NCI-H2081 treated with DMSO at 0.1 percent for 48 hours (cell line): Measurements from ENCODE around the gene GOLGA2.

Experiments used
- DNase-seq: peaks from one replicate; lab custom pipeline; 2025; lab: John Stamatoyannopoulos, UW

The GOLGA2 gene

DNA sequence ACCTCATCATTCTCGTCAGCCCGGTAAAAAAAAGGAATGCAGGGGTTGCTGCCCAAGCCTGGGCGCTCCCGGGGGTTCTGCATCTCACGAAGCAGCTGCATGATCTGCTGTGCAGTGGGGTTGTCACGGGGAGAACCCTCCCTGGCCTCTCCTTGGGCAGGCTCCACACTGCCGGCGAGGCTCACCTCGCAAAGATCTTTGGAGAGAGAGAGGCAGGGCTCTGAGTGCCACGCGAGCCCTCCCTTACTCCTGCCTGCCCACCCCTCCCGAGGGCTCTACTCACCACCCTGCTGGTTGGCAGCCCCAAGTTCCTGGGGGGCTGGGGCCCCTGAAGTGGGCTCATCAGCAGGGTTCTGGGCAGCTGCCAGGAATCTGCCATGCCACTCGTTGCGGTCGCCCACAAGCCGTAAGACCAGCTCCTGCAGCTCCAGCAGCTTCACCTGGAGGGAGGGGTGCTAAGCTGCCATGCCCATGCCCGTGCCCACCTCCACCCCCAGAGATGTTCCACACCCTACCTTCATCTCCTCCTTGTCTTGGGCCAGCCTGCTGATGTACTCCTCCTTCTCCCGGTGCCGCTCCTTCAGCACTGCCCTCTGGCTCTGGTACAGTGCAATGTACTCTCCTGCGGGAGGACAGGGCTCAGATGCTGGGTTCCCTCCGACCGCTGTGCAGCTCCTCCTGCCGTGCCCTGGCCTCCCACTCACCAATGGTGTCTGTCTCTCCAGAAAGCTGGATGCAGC is 18.6 kb downstream of the GOLGA2 start:
- DNase-seq, result no peak

DNA sequence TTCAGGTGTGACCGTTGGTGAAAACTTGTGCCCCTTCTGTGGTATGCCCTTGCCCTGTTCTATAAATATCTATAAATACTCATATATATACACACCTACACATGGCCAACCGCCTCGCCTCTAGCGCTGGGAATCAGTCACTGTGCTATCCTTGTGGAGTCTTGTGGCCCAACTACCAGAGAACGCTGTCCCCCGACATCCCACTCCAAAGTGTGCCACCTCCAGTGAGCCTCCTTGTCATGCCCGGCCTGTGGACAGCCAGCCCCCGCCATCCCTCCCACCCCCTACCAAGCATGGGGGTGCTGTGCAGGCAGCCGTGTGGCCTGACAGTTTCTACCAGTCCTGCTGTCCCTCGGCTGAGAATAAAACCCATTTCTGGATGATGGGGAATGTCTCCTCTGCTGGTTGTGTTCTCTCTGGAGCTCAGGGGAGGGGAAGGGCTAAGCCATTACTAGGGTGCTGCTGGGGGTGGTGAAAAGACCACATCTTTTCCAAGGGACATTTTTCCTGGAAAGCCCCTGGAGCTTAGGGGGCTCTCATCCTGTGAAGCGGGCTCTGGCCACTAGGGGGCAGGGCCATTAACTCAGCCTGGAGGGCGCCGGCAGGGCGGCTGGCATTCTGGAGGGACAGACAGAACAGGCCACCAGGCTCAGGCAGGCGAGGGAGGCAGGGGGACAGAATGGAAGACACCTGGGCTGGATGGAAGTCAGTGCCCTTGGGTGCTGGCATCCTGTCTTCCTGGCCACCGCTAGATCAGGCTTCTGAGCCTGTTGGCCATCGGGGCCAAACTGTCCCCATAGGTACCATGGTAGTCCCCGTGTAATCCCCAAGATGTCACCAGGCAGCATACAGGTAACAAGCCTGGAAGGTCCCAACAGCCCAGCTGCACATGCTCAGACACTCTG is 20.7 kb downstream of the GOLGA2 start:
- no peak for DNase-seq

DNA sequence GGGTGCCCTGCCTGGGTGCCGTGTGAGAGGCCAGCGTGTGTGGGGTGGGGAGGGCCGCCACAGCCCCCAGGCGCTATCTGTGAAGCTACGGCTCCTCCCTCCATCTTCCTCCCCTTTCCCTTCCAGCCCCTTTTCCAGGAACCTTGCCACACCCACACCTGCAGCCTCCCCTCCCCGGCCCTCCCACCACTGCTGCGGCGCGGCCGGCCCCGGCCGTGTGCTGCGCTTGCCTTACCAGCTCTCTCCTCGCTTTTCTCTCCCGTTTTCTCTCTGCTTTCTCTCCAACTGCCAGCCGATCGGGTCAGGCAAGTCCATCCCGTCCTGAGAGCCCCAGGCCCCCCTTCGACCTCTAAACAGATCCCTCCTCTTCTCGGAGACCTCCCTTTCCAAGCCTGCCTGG is 21.4 kb downstream of the GOLGA2 start:
- DNase-seq, result no peak

DNA sequence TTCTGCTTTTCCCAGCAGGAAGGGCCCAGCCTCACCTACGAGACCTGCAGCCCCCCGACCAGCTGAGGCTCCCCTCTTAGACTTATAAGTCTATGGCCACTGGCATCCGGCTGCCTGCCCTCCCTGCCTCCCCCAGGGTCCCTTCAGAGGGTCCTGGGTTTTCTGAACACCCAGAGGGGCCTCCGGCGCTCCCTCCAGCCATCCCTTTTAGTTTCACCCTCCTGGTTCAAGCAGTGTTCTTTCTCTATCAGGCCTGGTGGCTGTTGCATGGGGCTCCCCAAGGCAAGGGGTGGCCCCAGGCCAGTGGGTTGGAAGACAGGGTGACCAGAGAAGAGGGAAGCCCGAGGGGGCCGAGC is 21.8 kb downstream of the GOLGA2 start:
- DNase-seq, result no peak

DNA sequence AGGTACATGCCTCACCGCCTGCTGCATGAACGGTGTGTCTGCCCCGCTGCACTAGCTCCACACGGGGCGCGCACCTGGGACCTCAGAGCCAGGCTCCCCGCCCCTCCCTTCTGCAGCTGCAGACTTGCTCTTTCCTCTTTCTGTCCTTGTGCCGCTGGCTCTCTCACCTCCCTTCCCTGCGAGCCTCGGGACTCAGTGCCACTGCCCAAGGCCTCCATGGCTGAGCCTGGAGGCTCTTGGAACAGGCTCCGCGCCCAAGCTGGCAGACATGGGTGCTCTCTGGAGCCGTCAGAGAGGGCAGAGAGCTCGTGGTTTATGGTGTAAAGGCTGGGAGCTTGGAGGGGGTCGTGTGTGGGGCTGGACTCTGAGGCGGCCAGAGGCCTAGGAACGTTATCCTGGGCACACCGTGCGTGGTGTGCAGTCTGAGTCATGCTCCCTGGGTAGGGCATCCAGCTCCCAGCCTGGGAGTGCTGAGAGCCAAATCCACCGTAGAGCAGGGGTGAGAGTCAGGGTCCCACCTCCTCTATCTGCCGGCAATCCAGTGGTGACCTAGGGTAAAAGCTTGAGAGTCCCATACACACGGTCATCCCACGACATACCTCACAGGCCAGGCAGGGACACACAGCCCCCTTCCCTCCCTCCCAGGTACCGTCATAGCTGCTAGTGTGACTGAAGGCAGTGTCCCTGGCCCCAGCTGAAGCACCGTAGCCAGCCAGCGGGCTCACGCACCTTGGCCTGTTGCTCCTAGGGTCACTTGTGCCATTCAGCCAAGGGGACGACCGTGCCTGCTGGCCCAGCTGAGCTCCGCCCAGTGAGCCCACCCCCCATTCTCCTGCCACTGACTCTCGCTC is 22.4 kb downstream of the GOLGA2 start:
- DNase-seq, result no peak

DNA sequence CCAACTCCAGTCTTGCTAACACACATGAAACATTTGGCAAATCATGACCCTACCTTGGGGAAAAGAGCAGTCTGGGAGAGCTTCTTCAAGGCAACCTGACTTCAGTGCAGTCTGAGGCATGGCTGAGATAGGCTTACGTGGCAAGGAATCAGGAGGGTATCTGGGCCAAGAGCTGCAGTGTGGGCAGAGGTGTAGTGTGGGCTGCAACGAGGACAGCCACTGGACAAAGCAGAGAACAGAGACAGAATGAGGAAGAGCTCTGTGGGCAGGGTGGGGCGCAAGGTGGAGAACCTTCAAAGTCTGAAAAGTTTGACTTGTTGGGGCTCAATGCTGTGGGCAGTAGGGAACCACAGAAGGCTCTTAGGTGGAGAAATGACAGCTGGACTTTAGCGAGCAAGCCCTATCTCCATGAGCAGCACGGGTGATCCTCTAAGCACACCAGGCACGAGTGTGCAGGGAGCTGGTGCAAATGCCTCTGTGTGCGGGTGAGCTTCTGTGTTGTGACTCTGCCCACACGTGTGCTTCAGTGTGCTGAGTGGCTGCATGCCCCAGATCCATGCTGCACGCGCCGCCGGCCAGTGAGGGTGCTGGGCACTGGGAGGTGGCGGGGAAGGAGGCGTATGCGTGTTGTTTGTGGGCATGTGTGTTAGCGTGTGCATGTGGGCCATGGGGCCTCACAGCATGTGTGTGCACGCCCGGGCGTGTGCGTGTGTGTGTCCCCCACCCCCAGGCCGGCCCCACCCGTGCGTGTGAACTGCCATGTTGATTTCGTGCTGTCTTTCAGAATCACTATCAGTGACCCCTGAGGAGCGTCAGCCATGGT is 23.3 kb downstream of the GOLGA2 start:
- no peak for DNase-seq

DNA sequence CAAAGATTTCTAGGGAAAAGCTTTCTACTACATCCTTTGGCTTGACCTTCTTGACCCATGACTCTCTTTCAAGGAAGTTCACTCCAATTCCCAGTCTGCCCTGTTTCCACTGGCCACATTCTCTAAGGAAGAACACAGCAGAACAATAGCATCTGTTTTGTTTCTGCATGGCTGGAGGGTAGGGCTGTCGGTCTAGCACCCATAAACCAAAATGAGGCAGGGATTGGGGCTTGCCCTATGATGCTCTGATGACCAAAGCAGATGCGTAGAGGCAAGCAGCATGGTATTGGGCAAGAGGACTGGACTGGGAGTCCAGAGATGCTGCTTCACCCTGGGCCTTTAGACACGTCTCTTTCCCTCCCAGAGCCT is 24.1 kb downstream of the GOLGA2 start:
- DNase-seq, result no peak

DNA sequence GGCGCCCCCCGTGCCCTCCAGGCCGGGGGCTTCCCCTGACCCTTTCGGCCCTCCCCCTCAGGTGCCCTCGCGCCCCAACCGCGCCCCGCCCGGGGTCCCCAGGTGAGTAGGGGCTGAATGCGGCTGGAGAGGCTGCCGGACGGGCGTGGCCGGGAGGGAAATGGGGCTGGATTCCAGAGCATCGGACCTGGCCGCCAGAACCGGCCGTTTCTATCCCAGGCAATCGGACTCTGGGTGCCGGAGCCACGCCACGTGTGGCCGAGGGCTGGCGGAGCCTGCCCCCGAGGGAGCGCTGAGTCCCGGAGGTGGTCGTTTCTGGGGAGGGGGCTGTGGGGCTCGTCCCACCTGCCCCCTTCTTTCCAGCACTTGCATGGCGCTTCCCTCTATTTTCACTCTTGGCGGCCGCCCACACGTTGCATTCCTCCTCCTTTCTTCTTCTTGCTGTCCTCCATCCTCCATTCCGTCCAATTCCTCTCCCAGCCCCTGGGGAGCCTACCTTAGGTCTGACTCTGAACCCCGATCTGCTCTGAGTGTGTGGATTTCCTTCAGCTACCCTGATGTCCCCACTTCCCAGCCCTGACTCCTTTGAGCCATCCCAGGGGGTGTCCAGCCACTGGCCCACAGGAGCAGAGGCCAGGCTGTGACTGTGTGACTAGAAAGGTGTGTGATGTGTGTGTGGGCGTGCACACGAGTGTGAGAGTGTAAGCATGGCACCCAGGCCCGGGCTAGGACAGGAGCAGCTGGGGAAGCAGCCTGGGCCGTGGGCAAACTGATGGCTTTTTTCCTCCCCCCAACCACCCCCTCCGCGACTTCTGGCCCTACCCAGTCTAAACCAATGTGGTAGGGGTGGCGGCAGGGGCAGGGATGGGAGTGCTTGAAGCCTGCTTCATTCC is 24.7 kb downstream of the GOLGA2 start:
- no peak for DNase-seq

DNA sequence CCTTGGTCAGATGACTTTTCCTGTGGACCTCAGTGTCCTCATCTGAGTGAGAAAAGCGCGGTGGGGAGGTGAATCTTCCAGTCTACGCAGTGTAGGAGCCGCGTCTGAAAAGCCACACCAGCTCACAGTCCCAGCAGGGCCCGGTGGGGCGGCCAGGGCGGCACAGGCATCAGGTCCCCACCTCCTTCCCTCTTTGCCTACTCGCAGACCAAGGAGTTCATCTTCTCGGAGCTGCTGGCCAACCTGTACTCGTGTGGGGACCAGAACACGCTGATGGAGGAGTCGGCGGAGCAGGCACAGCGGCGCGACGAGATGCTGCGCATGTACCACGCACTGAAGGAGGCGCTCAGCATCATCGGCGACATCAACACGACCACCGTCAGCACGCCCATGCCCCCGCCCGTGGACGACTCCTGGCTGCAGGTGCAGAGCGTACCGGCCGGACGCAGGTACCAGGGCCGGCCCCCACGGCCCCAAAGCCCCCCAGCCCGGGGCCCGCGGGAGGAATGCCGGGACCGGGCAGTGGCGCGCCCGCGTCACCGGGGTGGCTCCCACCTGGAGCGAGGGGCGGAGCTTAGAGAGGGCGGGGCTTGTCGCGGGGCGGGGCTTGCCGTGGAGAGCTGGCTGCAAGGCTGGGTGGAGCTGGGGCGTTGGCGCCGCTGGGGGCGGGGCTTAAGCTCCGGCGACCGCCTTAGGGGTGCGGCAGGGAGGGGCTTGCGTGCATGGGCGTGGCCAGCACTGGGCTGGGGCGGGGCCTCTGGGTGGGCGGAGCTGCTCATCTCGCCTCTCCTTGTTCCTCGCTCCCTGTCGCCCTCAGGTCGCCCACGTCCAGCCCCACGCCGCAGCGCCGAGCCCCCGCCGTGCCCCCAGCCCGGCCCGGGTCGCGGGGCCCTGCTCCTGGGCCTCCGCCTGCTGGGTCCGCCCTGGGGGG is 25.6 kb downstream of the GOLGA2 start:
- DNase-seq, result no peak

DNA sequence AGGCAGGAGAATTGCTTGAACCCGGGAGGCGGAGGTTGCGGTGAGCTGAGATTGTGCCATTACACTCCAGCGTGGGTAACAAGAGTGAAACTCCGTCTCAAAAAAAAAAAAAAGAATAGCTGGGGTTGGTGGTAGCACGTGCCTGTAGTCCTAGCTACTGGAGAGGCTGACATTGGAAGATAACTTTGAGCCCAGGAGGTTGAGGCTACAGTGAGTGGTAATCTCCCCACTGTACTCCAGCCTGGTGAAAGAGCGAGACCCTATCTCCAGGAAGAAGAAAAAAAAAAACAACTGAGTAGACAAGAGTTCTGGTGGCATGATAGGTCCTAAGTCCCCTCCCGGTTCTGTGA is 26.3 kb downstream of the GOLGA2 start:
- DNase-seq, result no peak

DNA sequence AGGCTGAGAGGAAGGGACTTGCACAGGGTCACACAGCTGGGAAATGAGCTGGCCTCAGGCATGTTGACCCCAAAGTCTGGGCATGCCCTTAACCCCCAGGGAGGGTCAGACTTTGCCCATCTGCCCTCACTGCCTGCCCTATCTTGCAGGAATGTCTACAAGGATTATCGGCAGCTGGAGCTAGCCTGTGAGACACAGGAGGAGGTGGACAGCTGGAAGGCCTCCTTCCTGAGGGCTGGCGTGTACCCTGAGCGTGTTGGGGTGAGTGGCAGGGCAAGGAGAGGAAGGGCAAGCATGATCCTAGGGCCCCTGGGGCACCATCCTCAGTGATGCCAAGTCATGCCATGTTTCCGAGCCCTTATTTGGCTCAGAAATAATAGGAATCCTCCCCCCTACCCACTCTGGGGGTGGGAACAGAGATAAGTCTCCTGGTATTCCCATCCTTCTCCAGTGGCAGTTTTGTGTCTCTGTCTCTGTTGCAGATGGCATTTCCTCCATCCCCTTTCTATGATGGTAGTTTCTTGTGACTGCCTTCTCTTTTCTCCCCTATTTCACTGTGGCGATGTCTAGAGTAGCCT is 28.5 kb downstream of the GOLGA2 start:
- no peak for DNase-seq

DNA sequence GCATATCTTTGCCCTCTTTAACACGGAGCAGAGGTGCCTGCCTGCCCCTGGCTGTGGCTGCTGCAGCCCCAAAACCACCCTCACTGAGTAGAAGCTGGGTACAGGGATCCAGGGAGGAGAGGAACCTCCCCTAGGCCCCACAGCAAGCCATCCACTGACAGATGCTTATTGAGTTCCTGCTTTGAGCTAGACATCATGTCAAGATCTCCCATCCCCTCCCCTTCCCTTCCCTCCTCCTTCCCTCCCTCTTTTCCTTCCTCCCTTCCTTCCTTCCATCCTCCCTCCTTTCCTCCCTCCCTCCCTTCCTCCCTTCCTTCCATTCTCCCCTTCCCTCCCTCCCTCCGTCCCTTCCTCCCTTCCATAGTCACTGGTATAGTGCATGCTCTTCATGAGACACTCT is 29.3 kb downstream of the GOLGA2 start:
- no peak for DNase-seq

DNA sequence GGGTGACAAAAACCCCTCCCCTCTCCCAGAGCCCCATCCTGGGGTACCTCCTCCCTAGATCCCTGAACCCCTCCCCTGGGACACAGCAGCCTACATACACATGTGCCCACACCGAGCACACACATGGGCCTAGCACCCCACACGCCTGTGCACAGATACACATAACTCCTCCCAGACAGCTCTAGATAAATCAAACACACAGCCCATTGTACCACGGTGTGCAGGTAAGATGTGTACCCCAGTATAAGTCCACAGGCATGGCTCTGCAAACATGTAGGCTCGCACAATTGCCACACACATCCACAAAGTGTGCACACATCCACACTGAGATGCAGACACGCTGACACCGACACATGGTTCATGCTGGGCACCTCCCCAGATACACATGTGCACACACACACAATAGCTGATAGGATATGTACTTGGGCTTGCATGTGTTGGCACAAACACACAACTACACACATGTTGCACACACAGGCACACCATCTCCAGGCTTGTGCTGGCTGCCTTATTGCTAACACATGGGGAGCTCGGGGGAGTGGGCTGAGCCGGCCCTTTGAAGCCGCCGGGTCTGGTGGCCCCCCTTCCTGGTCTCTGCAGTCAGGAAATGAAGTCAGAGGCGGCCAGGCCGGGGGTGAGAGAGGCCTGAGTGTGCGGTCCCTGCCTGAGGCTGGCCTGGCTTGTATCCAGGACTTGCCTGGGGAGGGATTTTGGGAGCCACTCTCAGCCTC is 30.2 kb downstream of the GOLGA2 start:
- DNase-seq, result no peak

DNA sequence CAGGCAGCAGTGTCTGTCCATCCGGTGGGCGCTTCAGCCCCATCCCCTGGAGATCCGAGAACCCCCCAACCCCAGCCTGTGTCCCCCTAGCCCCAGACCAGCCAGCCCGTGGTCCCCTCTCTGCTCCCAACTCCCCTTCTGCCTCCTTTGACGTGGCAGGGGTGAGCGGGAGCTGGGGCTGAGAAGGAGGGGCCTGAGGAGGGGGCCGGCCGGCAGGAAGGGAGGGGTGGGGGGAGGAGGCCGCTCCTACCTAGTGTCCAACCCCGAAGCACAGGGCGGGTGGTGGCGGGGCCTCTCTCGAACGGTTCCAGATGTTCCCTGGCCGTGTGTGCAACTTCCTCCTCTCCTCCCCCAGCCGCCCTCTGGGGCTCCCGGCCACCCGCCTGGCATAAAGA is 31.0 kb downstream of the GOLGA2 start:
- no peak for DNase-seq

DNA sequence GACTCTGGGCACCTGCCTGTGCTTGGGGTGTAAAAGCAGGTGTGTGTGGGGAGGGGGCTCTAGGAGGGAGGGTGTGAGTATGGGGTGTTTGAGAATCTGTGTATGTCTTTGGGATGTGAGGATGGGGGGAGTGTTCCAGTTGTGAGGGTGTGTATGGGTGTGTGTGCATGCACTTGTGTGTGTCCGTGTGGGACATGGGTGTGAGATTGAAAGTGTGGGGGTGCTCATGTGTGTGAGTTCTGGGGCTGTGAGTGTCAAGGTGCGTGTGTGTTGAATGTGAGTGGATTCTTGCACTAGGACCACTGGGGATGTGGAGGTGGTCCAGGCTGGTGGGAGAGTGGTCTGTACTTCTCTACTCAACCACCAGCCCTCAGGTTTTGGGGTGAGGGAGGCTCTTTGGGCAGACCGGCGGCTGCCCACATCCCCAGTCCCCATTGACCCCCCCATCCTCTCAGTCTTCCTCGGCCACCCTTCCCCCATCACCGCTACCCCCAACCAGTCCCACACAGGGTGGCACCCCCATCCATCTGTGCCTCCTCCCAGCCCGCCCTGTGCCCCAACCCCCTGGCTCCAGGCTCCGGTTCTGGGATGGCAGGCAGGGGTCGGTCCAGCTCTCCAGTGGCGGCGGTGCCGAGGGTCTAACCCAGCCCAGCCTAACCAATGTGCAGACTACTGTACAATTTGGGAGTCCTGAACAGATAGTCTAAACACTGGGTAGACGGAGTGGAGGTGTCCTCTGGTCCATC is 31.5 kb downstream of the GOLGA2 start:
- DNase-seq, result no peak

DNA sequence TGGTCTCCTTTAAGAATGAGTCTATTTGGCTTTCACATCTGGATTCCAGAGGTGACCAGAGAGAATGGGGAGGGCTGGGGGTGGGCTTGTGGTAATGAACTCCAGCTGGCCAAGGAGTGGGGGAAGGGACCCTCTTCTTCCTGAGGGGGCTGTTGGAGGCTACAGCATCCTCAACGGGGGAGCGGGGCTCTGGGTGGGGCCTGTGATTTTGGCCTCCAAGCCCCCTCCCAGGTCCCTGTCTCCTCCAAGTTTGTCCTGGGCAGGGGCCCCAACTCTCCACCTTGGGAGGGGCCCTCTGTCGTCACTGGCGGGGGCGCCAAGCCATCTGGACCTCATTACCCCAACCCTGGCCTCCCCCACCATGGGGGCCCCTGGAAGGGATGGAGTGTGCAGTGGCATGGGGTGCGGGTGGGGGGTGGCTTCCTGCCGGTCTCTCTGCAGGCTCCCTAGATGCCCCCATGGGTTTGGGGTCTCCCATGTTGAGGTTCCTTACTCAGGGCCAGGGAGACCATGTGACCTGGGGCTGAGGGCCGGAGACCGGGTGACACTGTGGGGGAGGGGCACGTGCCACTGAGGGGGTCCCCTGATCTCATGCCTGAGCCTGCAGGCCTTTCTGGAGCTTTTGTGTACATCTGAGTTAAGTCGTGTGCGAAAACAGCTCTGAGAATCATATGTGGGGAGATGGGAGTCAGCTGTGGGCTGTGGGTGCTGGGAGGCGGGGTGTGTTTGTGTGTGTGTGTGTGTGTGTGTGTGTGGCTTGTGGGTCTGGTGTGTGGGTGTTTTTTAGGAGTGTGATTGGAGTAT is 32.4 kb downstream of the GOLGA2 start:
- DNase-seq, result no peak

DNA sequence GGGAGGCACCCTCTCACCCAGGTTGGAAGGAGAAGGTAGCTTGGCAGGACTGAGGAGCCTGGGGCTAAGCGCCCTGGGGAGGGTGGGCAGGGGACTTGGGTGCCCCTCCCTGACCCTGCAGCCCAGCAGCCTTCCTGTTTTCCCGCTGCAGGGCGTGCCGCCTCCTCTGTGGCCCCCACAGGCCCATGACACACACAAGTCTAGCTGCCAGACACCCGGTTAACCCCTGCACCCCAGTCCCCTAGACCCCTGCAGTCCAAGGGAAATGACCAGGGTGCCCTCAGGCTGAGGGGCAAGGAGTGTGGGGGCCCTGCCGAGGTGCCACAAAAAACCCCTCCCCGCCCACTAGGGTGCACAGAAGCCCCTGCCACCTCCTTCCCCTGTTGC is 33.0 kb downstream of the GOLGA2 start:
- DNase-seq, result no peak
